Bronchial epithelial cell (primary cell): ENCODE results near the gene CYP4F12. TPM values are rescaled to one million over a fixed set of nuclear protein-coding genes. Genes with fewer than 3 reads are reported as not detected.

Source experiments
- DNase-seq: peaks from one replicate; pipeline ENCODE4 v3.0.0-alpha.2; 2010; ENCODE audit warnings: low read depth
- FAIRE-seq: peaks from 2 replicates; lab custom pipeline; 2011; peaks lifted over from hg19 to GRCh38; lab: Jason Lieb, UNC
- H3K27me3 ChIP-seq: 2 replicates; pipeline ENCODE4 v1.5.1; 2011; ENCODE audit warnings: low read length; ENCODE audit not compliant: control insufficient read depth, insufficient read depth
- H3K36me3 ChIP-seq: 2 replicates; pipeline ENCODE4 v1.5.1; 2011; ENCODE audit warnings: low read length; ENCODE audit not compliant: control insufficient read depth, insufficient read depth
- H3K4me3 ChIP-seq: 2 replicates; pipeline ENCODE4 v1.5.1; 2011; ENCODE audit warnings: mild to moderate bottlenecking, low read depth, low read length, control low read depth
- CTCF ChIP-seq: IDR thresholded peaks from 2 replicates; pipeline ENCODE4 v1.5.1; 2011; ENCODE audit warnings: mild to moderate bottlenecking, moderate library complexity, low read length, control low read depth, inconsistent platforms; ENCODE audit not compliant: insufficient read depth, severe bottlenecking
- total RNA-seq: library from RNA; depleted of rRNA; stranded (reverse); fragments of >200 nt; gene quantifications from 2 replicates; pipeline ENCODE4 v1.2.1, GENCODE V29; 2014

CYP4F12 gene
- total RNA-seq, 1 donor from 2014 or later, result 2.6 TPM

- Histone ChIP-seq H3K4me3 (no peak within 1 kb of the TSS), H3K36me3 (no peaks in the 10 kb centered on the region), H3K27me3 (no peaks in the 10 kb centered on the region)
- DNase-seq (no peak), FAIRE-seq (no peak)
- TF ChIP-seq CTCF, result no peak
Measured at GRCh38 chr19:15727724-15728123, 54.8 kb downstream of the CYP4F12 start, which contains the start of gene OR10H2. OR10H2 (plus strand) TSS chr19:15728024; CDS start chr19:15728044, 20 bp downstream.

DNA sequence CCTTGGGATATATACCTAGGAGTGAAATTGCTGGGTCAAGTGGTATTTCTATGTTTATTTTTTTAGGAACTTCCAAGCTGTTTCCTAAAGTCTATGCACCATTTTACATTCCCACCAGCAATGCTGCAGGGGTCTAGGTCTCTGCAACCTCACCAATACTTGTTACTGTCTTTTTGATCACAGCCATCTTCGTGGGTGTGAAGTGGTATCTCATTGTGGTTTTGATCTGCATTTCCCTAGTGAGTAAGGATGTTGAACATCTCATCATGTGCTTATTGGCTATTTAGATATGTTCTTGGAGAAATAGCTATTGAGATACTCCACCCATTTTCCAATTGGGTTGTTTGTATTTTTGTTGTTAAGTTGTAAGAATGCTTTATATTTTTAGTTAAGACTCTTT is 57.7 kb downstream of the CYP4F12 start:
- DNase-seq (no peak), FAIRE-seq (peak; percentile 64)
- TF ChIP-seq CTCF, result no peak
- no peak overlapping the region for H3K4me3 ChIP-seq
- H3K36me3 ChIP-seq, result no peaks in the 10 kb centered on the region
- H3K27me3 ChIP-seq, result no peaks in the 10 kb centered on the region

GRCh38 chr19:15732388-15732787 is 59.5 kb downstream of the CYP4F12 start:
- no peak for TF ChIP-seq CTCF
- H3K36me3 ChIP-seq, result no peaks in the 10 kb centered on the region
- FAIRE-seq (no peak), DNase-seq (no peak)
- H3K4me3 ChIP-seq, result no peak overlapping the region
- no peaks in the 10 kb centered on the region for H3K27me3 ChIP-seq

GRCh38 chr19:15733895-15734294 is 61.0 kb downstream of the CYP4F12 start:
- peak; percentile 55 for FAIRE-seq
- TF ChIP-seq CTCF, result no peak
- H3K36me3 ChIP-seq, result no peaks in the 10 kb centered on the region
- no peaks in the 10 kb centered on the region for H3K27me3 ChIP-seq
- no peak overlapping the region for H3K4me3 ChIP-seq
- no peak for DNase-seq

DNA sequence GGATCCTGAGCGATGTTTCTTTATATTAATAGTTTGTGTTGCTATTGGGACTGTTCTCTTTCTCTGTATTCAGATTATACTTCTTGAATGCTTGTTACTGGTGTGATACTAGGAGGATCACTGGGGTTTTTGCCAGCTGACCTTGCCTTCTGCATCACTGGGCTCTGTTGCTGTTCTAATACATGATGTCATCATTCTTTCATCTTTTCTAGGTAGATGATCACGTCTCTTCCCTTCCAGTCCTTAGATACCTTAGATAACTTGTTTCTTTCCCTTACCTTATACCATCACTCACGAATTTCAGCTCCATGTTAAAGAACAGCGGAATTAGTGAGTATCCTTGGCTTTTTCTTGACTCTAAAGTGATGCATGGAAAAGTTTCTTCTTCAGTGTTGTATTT is 64.8 kb downstream of the CYP4F12 start, which contains the start of gene OR10H3:
OR10H3 (plus strand) TSS at position 264 of the 400 bp plus-strand sequence. CDS start 3,408 bp downstream, outside the sequence.
- DNase-seq (no peak), FAIRE-seq (no peak)
- Histone ChIP-seq H3K27me3 (no peaks in the 10 kb centered on the region), H3K36me3 (no peaks in the 10 kb centered on the region), H3K4me3 (no peak within 1 kb of the TSS)
- TF ChIP-seq CTCF, result no peak

GRCh38 chr19:15740785-15741184 is 67.9 kb downstream of the CYP4F12 start:
- FAIRE-seq (no peak), DNase-seq (no peak)
- TF ChIP-seq CTCF, result no peak
- H3K4me3 ChIP-seq, result no peak overlapping the region
- H3K27me3 ChIP-seq, result no peaks in the 10 kb centered on the region
- H3K36me3 ChIP-seq, result no peaks in the 10 kb centered on the region
